GM10248 (cell line): ENCODE data around the gene STAM.

ENCODE experiments used
- CTCF ChIA-PET: fragments of 300-600 bp; sonication (Branson Sonifier 250); formaldehyde crosslinking; extraction: SDS; loops from one replicate; lab custom pipeline; 2021; ENCODE audit warnings: antibody characterized with exemption; lab: Yijun Ruan, JAX
- POLR2A ChIA-PET: fragments of 350-650 bp; sonication (Branson Sonifier 250); formaldehyde crosslinking; extraction: SDS; loops from one replicate; lab custom pipeline; 2020; ENCODE audit warnings: antibody characterized with exemption; lab: Yijun Ruan, JAX
- DNase-seq: peaks from one replicate; pipeline ENCODE4 v3.0.0; 2012; ENCODE audit errors: extremely low spot score
- TF ChIP-seq, protein P1 (sequence below): IDR thresholded peaks from 2 replicates; pipeline ENCODE4 v1.5.1; 2012; ENCODE audit warnings: mild to moderate bottlenecking, low read depth; ENCODE audit errors: extremely low read depth, missing control alignments, control extremely low read depth

The STAM gene

DNA sequence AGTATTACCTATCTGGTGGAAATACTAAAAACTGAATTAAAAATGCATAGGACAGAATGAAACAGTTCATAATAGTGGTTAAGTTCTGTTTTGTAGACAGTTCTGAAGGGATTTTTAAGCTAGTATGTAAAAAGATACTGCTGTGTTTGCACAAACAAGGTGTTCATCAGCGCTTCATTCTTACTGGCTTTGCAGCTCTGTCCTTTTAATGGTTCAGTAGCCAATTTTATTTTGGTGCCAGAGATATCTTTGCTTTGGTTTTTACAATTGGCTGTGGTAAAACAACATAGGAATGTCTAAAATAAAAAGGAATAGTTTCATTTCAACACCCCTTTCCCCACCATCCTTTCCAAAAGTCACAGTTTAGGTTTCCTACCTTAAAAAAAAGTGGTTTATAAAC lies 33.0 kb downstream of the STAM start:
- ChIA-PET POLR2A (no interaction called here), CTCF (interaction anchor here (1.1 to 1.7 kb wide), 4 partner anchors 12 to 33 kb away, joined by 3 to 5 read pairs (median 4); partner anchors contain the start of gene STAM)
- TF ChIP-seq, protein P1, sequence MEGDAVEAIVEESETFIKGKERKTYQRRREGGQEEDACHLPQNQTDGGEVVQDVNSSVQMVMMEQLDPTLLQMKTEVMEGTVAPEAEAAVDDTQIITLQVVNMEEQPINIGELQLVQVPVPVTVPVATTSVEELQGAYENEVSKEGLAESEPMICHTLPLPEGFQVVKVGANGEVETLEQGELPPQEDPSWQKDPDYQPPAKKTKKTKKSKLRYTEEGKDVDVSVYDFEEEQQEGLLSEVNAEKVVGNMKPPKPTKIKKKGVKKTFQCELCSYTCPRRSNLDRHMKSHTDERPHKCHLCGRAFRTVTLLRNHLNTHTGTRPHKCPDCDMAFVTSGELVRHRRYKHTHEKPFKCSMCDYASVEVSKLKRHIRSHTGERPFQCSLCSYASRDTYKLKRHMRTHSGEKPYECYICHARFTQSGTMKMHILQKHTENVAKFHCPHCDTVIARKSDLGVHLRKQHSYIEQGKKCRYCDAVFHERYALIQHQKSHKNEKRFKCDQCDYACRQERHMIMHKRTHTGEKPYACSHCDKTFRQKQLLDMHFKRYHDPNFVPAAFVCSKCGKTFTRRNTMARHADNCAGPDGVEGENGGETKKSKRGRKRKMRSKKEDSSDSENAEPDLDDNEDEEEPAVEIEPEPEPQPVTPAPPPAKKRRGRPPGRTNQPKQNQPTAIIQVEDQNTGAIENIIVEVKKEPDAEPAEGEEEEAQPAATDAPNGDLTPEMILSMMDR, result no peak
- DNase-seq, result no peak

DNA sequence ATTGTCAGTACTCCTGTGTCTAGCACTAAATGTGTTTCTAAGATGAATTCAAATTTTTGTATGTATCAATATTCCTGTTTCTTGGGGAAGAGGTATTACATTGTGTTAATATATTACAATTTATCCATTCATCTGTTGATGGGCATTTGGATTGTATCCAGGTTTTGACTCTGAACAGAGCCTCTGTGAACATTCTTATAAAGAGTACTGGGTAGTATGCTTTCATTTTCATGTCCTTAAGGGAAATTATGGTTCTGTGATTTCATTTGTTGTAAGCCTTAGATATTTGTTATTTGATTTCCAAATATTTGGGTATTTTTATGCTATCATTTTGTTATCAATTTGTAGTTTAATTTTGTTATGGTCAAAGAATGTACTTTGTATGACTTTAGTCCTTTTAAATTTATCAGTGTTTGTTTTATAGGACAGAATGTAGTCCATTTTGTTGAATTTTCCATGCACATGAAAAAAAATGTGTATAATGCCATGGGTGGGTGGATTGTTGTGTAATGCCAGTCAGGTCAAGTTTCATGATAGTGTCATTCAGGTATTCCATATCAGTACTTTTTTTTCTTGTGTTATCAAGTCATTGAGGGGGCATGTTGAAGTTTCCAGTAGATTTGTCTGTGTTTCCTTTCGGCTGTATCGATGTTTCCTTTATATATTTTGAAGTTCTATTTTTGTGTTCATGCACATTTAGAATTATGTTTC lies 38.4 kb downstream of the STAM start:
- TF ChIP-seq, protein P1, result no peak
- CTCF ChIA-PET, result no interaction called here
- POLR2A ChIA-PET, result no interaction called here
- DNase-seq, result no peak

DNA sequence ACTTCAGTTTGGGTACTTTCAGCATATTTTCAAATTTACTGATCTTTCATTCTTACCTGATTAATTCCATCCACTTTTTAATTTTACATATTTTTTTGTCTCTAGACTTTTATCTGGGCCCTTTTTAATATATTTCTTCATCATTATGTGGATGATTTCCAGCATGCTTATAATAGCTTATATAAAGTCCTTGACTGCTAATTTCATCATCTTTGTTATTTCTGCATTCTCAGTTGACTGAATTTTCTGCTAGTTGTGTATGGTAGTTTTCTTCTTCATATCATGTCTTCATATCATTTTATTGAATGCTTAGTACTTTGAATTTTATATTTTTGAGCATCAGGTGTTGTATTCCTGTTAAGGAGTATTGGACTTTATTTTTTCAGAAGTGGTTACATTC lies 39.6 kb downstream of the STAM start:
- CTCF ChIA-PET, result interaction anchor here (0.9 kb wide), 2 partner anchors 13 to 40 kb away, joined by 3 to 4 read pairs; partner anchors contain the start of gene STAM
- DNase-seq, result no peak
- TF ChIP-seq, protein P1, result no peak
- POLR2A ChIA-PET, result no interaction called here

DNA sequence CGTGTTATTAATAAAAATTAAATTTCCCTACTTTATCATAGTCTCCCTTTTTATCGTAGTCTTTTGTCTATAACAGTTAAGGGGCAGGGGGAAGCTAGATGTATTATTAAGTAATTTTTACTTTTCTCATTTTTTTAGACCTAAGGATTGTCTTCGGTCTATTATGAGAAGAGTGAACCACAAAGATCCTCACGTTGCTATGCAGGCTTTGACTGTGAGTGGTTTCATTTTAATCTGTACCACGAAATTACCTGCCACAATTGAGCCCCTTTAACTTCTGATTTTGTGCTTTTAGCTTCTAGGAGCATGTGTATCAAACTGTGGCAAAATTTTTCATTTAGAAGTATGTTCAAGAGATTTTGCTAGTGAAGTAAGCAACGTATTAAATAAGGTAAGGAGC lies 40.6 kb downstream of the STAM start:
- POLR2A ChIA-PET, result no interaction called here
- CTCF ChIA-PET, result interaction anchor here (0.8 kb wide), 1 partner anchor 40 kb away, joined by 3 read pairs; the partner anchor contains the start of gene STAM
- TF ChIP-seq, protein P1, result no peak
- peak; percentile 18 for DNase-seq

DNA sequence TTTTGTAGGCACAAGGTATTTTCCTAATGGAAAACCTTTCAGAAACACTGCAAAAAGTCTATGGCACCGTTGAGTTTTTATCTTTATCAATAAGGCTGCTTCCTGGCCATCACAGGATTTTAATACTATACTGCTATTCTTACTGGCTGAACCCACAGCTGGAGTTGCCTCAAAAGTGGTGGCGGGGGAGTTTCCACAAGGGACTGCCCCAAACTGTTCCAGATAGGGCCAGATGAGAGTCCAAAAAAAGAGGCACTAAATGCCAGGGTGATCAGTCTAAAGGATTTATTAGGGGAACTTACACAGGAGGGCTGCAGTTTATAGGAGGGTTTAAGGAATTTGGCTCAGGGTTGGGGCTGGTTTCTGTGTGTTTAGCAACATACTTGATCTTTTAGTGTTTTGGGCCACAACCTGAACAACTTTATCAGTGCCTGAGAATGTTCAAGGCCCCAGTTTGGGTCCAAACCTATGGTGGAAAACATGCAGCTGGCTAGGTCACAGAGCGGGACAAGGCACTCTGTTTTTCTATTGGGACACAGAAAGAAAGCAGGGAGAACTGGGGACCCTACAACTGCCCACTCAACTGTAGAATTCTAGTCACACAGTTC lies 41.4 kb downstream of the STAM start:
- peak; percentile 29 for DNase-seq
- TF ChIP-seq, protein P1, result no peak
- ChIA-PET CTCF (no interaction called here), POLR2A (no interaction called here)

DNA sequence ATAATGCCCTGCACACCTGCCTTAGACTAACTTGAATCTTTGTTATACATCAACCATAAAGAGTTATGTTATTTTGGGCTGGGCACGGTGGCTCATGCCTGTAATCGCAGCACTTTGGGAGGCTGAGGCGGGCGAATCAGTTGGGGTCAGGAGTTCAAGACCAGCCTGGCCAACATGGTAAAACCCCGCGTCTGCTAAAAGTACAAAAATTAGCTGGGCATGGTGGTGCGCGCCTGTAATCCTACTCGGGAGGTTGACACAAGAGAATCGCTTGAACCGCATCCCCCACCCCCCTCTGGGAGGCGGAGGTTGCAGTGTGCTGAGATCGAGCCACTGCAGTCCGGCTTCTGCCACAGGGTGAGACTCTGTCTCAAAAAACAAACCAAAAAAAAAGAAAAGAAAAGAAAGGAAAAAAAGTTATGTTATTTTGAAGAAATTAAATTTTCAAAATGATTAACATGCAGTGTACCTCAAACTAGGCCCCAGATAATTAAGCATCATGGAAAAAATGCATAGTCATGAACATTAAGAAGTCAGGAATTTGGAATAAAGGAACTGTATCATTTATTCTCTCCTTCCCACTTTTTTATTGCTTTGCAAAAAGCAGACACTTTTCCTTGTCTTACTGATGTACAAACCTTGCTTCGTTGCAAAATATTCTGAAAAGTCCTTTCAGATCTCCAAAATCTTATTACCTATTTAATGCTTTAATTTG lies 43.3 kb downstream of the STAM start:
- TF ChIP-seq, protein P1, result no peak
- ChIA-PET POLR2A (no interaction called here), CTCF (no interaction called here)
- DNase-seq, result no peak
